ENCODE results near the gene RPS19. TPM values are rescaled to one million over a fixed set of nuclear protein-coding genes. Genes with fewer than 3 reads are reported as not detected.

Gene RPS19
- total RNA-seq, 1 donor from 2014 or later: 2,797 TPM

- intact Hi-C loops (cut with micrococcal nuclease): loop anchor here (1.0 to 5.0 kb wide), 3 partner anchors 76 to 218 kb away; partner anchors contain the start of genes RABAC1 and ZNF574
These were observed 840 bp upstream of the RPS19 start for GRCh38 chr19:41859213-41859617.

- intact Hi-C loops (cut with micrococcal nuclease): loop anchor here (1.0 kb wide), 2 partner anchors 11 to 24 kb away; no protein-coding TSS in a partner anchor
These were observed 512 bp downstream of the RPS19 start for GRCh38 chr19:41860419-41861115.

- intact Hi-C loops (cut with micrococcal nuclease): no loop called here
These were observed 1.2 kb downstream of the RPS19 start for GRCh38 chr19:41861116-41861768.

GRCh38 chr19:41861846-41862245 lies 1.8 kb downstream of the RPS19 start:
- intact Hi-C loops (cut with micrococcal nuclease): no loop called here

DNA sequence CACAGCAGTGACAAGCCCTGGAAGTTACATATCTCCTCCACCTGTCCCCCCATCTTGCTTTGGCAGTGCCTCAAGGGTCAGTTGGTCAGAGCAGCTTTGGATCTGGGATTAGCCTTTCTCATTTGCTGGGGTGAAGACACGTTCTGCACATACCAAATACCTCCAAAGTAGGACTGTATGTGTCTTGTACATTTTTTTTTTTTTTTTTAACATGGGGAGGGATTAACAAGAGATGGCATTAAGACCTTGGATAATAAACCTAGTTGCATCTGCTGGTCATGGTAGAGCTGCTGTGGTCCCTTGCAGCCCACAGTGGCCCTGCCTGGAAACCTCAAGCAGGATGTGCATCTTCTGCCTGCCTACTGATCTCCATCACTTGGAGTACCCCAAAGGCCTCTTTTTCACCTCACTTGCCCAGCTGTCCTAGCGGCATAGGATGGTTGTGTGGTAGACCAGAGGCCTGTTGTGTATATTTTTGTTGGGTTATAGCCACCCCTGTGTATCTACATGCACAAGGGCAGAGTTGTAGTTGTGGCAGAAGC lies 2.5 kb downstream of the RPS19 start:
- intact Hi-C loops (cut with micrococcal nuclease): no loop called here

GRCh38 chr19:41863209-41863931 lies 3.3 kb downstream of the RPS19 start:
- intact Hi-C loops (cut with micrococcal nuclease): no loop called here

DNA sequence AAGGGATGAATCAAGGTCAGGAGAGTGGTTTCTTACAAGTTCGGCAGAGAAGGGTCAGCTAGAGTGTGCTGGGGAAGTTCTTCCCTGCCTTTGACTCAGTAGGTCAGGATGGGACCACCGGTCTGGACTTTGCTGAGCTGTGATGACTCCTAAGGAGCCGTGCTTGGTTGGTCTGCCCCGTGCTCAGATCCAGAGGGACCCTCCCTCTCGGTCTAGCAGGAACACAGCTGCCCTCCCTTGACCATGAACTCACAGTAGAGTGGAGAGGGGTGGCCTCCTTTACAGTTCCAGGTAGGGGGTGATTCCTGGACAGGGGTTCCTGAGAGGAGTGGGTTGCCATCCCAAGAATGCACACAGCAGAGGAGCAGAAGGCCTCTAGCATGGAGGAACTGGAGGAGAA lies 4.3 kb downstream of the RPS19 start:
- intact Hi-C loops (cut with micrococcal nuclease): no loop called here

DNA sequence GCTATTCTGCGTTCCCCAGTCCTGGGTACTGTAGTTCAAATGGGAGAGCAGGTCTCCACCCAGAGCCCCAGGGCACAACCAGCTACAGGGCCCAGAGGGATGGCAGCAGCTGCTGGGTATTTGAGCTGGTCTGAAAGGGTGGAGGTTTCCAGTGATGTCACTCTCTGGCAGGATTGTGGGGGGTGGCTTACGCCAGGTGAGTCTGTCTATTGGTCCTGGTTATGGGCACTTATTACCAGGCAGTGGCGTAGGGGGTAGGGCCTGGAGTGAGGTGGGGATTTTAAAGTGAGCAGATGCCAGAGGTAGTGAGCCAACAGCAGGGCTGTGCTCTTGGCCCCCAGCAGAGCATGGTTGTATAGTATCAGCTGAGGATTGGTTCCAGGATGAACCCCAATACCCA lies 6.2 kb downstream of the RPS19 start:
- intact Hi-C loops (cut with micrococcal nuclease): no loop called here

GRCh38 chr19:41868120-41868988 lies 8.3 kb downstream of the RPS19 start:
- intact Hi-C loops (cut with micrococcal nuclease): no loop called here

- intact Hi-C loops (cut with micrococcal nuclease): no loop called here
These were observed 8.9 kb downstream of the RPS19 start for GRCh38 chr19:41868989-41869300.

GRCh38 chr19:41869374-41869955 lies 9.4 kb downstream of the RPS19 start:
- intact Hi-C loops (cut with micrococcal nuclease): no loop called here

- intact Hi-C loops (cut with micrococcal nuclease): no loop called here
These were observed 10.4 kb downstream of the RPS19 start for GRCh38 chr19:41870401-41870873.

DNA sequence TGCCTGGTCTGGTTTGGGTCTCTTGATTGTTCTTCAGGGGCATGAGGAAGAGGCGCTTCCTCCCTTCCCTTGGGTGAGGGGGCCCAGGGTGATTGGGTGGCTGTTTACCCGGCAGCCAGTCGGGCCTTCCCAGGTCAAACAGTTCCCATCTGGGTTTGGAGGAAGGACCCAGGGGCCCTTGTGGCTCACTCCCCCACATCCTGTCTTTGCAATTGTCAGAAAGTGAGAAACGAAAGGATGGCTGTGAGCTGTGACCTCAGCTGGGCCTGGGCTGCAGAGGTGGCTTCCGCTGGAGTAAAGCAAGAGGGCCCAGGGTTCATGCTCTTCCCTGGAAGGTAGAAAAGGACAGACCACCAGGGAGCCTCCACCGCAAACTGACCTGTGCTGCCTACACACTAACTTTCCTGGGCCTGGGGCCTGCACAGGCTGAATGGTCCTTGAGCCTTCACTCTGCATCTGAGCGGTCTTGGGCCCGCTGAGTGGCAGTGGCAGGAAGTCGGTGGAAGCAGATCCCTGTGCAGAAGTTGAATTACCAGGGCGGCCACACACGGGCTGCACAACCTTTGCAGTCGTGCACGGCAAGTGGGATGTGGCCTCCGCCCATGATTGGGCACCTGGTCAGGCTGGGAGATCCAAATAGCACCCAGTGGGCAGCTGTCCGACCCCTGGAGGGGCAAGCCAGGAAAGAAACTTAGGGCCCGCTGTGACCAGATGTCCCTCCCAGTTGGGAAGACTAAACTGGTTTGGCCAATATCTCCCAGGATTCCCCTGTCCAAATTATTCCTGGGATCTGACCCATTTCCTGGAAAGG lies 11.7 kb downstream of the RPS19 start:
- intact Hi-C loops (cut with micrococcal nuclease): loop anchor here (1.0 to 2.0 kb wide), 2 partner anchors 11 to 15 kb away; partner anchors contain the start of gene RPS19

DNA sequence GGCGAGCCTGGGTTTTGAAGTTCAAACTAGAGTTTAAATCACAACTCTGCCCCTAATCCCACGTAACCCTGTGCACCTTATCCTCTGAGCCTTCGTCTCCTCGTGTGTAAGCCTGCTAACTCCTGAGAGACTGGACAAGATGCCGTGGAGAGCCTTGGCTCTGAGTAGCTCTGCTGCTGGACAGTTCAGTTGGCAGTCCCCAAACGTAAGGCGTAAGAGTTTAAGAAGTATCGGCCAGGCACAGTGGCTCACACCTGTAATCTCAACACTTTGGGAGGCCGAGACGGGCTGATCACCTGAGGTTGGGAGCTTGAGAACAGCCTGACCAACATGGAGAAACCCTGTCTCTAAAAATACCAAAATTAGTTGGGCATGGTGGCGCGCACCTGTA lies 12.3 kb downstream of the RPS19 start:
- intact Hi-C loops (cut with micrococcal nuclease): loop anchor here (2.0 kb wide), 1 partner anchor 14 kb away; no protein-coding TSS in a partner anchor

DNA sequence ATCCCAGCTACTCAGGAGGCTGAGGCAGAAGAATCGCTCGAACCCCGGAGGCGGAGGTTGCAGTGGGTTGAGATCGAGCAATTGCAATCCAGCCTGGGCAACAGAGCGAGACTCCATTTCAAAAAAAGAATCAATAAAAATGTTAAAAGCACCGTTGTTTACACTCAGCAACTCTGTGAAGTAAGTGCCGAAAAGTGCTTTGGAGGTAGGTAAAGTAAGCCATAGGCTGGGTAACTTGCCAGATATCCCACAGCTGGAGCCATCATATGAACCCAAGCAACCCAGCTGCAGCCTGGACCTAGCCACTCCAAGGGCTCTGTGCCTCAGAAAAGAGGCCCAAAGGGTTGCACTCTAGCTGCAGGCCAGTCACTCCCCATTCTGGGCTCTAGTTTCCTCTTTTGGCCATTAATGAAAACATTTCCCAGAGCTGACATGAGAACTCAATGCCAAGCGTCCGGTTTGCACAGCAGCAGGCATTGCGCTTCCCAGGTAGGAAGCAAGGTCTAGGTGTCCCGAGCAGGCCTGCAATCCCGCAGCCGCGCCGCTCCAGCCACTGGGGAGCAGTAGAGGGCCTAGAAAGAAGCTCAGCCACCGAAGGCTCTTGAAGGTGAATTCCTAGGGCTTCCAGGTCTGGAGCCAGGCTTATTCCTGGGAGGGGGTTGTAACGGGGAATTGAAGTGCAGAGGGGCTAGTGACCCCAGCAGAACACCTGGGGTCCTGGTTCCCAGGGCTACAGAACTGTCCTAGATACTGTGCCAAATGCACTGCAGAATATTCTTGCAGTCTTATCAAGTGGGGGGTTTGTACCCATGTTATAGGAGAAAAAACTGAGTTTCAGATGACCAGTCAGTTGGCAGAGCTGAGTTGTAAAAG lies 13.0 kb downstream of the RPS19 start:
- intact Hi-C loops (cut with micrococcal nuclease): loop anchor here (1.0 to 2.0 kb wide), 2 partner anchors 14 to 78 kb away; no protein-coding TSS in a partner anchor

GRCh38 chr19:41875973-41876372 lies 15.9 kb downstream of the RPS19 start:
- intact Hi-C loops (cut with micrococcal nuclease): loop anchor here (1.0 to 2.0 kb wide), 2 partner anchors 7 to 53 kb away; partner anchors contain the start of genes ARHGEF1 and ERFL

DNA sequence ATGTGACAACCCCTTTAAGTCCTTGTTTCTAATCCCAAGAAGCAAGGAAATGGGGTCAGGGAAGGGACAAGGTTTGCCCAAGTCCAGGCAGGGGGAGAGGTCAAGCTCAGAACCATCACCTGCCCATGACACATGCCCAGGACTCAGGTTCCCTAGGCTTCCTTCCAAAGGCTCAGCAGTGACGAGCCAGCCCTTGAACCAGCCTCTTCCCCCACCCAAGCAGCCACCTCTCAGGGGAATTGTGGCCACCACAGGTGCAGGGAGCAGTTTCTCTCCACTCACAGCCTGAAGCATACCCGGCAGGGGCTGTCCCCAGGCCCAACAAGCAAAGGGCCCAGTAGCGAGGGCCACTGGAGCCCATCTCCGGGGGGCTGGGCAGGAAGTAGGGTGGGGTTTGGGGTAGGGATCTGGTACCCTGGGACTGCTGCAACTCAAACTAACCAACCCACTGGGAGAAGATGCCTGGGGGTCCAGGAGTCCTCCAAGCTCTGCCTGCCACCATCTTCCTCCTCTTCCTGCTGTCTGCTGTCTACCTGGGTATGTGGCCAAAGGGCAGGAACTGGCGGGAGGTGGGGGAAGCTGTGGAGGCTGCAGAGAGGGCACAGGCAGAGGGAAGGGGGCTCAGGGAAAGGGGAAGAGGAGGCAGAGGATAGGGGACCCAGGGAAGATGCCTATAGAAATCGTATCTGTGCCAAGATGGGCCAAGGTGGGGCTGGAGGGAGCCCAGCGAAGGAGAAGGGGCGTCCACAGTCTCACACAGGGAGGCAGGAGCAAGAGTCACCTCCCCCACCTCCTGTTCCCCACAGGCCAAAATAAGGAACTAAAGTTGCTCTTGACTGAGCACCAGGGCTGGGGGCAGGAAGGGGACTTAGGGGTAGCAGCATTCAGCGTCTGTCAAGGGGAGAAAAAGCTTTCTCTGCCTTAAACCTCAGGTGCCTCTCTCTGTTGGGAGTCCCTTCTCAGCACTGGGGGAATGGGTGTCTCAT lies 17.1 kb downstream of the RPS19 start, which contains the start of gene CD79A:
Gene CD79A, plus strand, starts transcription at position 433 of the 986 bp plus-strand sequence. Its CDS starts 26 bp downstream, at position 459.
- intact Hi-C loops (cut with micrococcal nuclease): no loop called here

Measured in T-helper 2 cell treated with Interferon-gamma antibody and Interleukin-4, amounts not matched to agents 100 ng/mL and 5 ng/mL, for 36 hours (primary cell).